OCI-LY7 (cell line): ENCODE data around the gene RNF166. TPM values are rescaled to one million over a fixed set of nuclear protein-coding genes. Genes with fewer than 3 reads are reported as not detected.

ENCODE experiments used
- BruUV-seq: library from RNA; stranded (reverse); fragments of 400-500 nt; replicated peaks from 2 replicates; lab custom pipeline; 2021; lab: Mats Ljungman, UMichigan
- CTCF ChIA-PET: fragments of 300-600 bp; sonication (Branson Sonifier 250); formaldehyde crosslinking; loops from one replicate; lab custom pipeline; 2022; ENCODE audit warnings: antibody characterized with exemption; ENCODE audit not compliant: unreplicated experiment; lab: Charles Lee
- POLR2A ChIA-PET: fragments of 300-600 bp; sonication (Branson Sonifier 250); formaldehyde crosslinking; loops from one replicate; lab custom pipeline; 2022; ENCODE audit warnings: antibody characterized with exemption; lab: Charles Lee
- DNase-seq: peaks from one replicate; pipeline ENCODE4 v3.0.0-alpha.2; 2015; ENCODE audit warnings: low spot score
- H2AFZ ChIP-seq: fragments of 200-600 bp; sonication (generic), shearing (Covaris generic); 2 replicates; pipeline ENCODE4 v1.6.1; 2014; ENCODE audit warnings: mild to moderate bottlenecking, antibody characterized with exemption, low read length, moderate library complexity
- H3K27ac ChIP-seq: fragments of 200-600 bp; sonication (generic); 2 replicates; pipeline ENCODE4 v1.5.1; 2014; ENCODE audit warnings: mixed run types, low read depth, mild to moderate bottlenecking, moderate library complexity, low read length, inconsistent platforms; ENCODE audit not compliant: poor library complexity, severe bottlenecking
- H3K36me3 ChIP-seq: fragments of 200-600 bp; sonication (generic); 2 replicates; pipeline ENCODE4 v1.6.1; 2014; ENCODE audit warnings: mild to moderate bottlenecking, antibody characterized with exemption, low read length, moderate library complexity, mixed read lengths; ENCODE audit not compliant: insufficient read depth
- H3K4me1 ChIP-seq: fragments of 200-600 bp; sonication (generic); 2 replicates; pipeline ENCODE4 v1.5.1; 2014; ENCODE audit warnings: mild to moderate bottlenecking, low read length; ENCODE audit not compliant: insufficient read depth, poor library complexity, severe bottlenecking
- H3K4me2 ChIP-seq: fragments of 200-600 bp; sonication (generic); 2 replicates; pipeline ENCODE4 v1.6.1; 2014; ENCODE audit warnings: mild to moderate bottlenecking, low read length
- H3K4me3 ChIP-seq: fragments of 200-600 bp; sonication (generic); 2 replicates; pipeline ENCODE4 v1.5.1; 2014; ENCODE audit warnings: mild to moderate bottlenecking, low read depth, low read length; ENCODE audit not compliant: poor library complexity, severe bottlenecking
- H3K79me2 ChIP-seq: fragments of 200-600 bp; sonication (generic); 2 replicates; pipeline ENCODE4 v1.6.1; 2016; ENCODE audit warnings: low read depth, mild to moderate bottlenecking, low read length, moderate library complexity, mixed read lengths; ENCODE audit not compliant: insufficient read depth
- H3K9me2 ChIP-seq: fragments of 200-600 bp; sonication (generic); 2 replicates; pipeline ENCODE4 v1.6.1; 2016; ENCODE audit warnings: mild to moderate bottlenecking, low read length, mixed read lengths; ENCODE audit not compliant: insufficient read depth
- H3K9me3 ChIP-seq: fragments of 200-600 bp; sonication (generic); 2 replicates; pipeline ENCODE4 v1.6.1; 2014; ENCODE audit warnings: mild to moderate bottlenecking, mixed run types, low read length, mixed read lengths
- H4K20me1 ChIP-seq: fragments of 200-600 bp; sonication (generic); 2 replicates; pipeline ENCODE4 v1.6.1; 2014; ENCODE audit warnings: mild to moderate bottlenecking, antibody characterized with exemption, low read length, moderate library complexity, mixed read lengths; ENCODE audit not compliant: insufficient read depth
- CTCF ChIP-seq: fragments of 200-600 bp; sonication (generic); conservative IDR thresholded peaks from 2 replicates; pipeline ENCODE4 v1.5.1; 2014; ENCODE audit warnings: mild to moderate bottlenecking, antibody characterized with exemption, low read length, moderate library complexity, mixed read lengths
- EZH2phosphoT487 ChIP-seq: fragments of 200-600 bp; sonication (generic); IDR thresholded peaks from 2 replicates; pipeline ENCODE4 v1.6.1; 2018; ENCODE audit warnings: low read depth, borderline replicate concordance, mild to moderate bottlenecking, mixed run types, antibody characterized with exemption, low read length, moderate library complexity, mixed read lengths
- intact Hi-C: fragments of 100-400 bp; cut with micrococcal nuclease; formaldehyde crosslinking; loops from one replicate; pipeline ENCODE4 v1.10.0; 2022; ENCODE audit not compliant: unreplicated experiment
- total RNA-seq, 2 experiments: library from RNA; depleted of rRNA in 1 of 2; stranded (reverse); fragments of >200 nt in 1 of 2; shearing (Covaris generic) in 1 of 2; gene quantifications; 2 replicates each; pipeline ENCODE4 v1.2.3, GENCODE V29; 2014 to 2022

RNF166 gene
- total RNA-seq, 2 experiments from 2014 or later: 52.4 to 56.2 TPM

GRCh38 chr16:88691924-88692560 is 14.2 kb downstream of the RNF166 start:
- intact Hi-C loops: no loop called here
- no peaks in the 10 kb centered on the region for H3K79me2 ChIP-seq
- no peak for DNase-seq
- no peak overlapping the region for H3K4me3 ChIP-seq
- H3K36me3 ChIP-seq: no peaks in the 10 kb centered on the region
- H3K4me2 ChIP-seq: no peak overlapping the region
- no TSS peak for BruUV-seq
- POLR2A ChIA-PET: no interaction called here
- H3K9me3 ChIP-seq: no peaks in the 10 kb centered on the region
- H3K4me1 ChIP-seq: peaks cover 22% of the 10 kb centered on the region
- H3K27ac ChIP-seq: no peak overlapping the region
- CTCF ChIA-PET: no interaction called here
- H4K20me1 ChIP-seq: no peaks in the 10 kb centered on the region
- TF ChIP-seq EZH2phosphoT487: no peak
- no peak for TF ChIP-seq CTCF
- no peak overlapping the region for H2AFZ ChIP-seq
- H3K9me2 ChIP-seq: no peaks in the 10 kb centered on the region

GRCh38 chr16:88691129-88691813 is 14.9 kb downstream of the RNF166 start:
- Histone ChIP-seq H3K4me2 (no peak overlapping the region), H2AFZ (no peak overlapping the region), H3K9me2 (no peaks in the 10 kb centered on the region), H3K9me3 (no peaks in the 10 kb centered on the region), H3K79me2 (no peaks in the 10 kb centered on the region), H3K36me3 (no peaks in the 10 kb centered on the region), H4K20me1 (no peaks in the 10 kb centered on the region), H3K4me3 (no peak overlapping the region), H3K4me1 (peaks cover 27% of the 10 kb centered on the region), H3K27ac (no peak overlapping the region)
- no peak for DNase-seq
- BruUV-seq: no TSS peak
- no peak for TF ChIP-seq EZH2phosphoT487
- no peak for TF ChIP-seq CTCF
- ChIA-PET POLR2A (no interaction called here), CTCF (no interaction called here)
- intact Hi-C loops: no loop called here
